Measurements from ENCODE around the gene SLC9A8. TPM values are rescaled to one million over a fixed set of nuclear protein-coding genes. Genes with fewer than 3 reads are reported as not detected.

Gene SLC9A8
- total RNA-seq, 2 experiments from 2014 or later = 22.0 to 30.3 TPM

- Histone ChIP-seq H3K4me3 (ENCODE audit: low read depth, low read length, poor library complexity, severe bottlenecking) (no peak overlapping the region), H3K9me3 (ENCODE audit: low read length) (no peaks in the 10 kb centered on the region), H4K20me1 (ENCODE audit: insufficient read depth, low read length) (no peaks in the 10 kb centered on the region), H3K4me2 (ENCODE audit: low read length) (no peak overlapping the region), H3K36me3 (ENCODE audit: insufficient read depth, low read length) (no peaks in the 10 kb centered on the region), H3K9me2 (ENCODE audit: insufficient read depth, low read length) (no peaks in the 10 kb centered on the region), H2AFZ (ENCODE audit: low read length) (no peak overlapping the region), H3K4me1 (ENCODE audit: insufficient read depth, low read length, poor library complexity, severe bottlenecking) (peaks cover 23% of the 10 kb centered on the region), H3K79me2 (ENCODE audit: insufficient read depth, low read depth, low read length) (no peaks in the 10 kb centered on the region), H3K27ac (ENCODE audit: low read depth, low read length, poor library complexity, severe bottlenecking) (no peak overlapping the region)
- no peak for TF ChIP-seq CTCF (conservative IDR thresholded peaks at IDR 0.05; ENCODE audit: low read length)
- no peak for TF ChIP-seq EZH2phosphoT487 (IDR thresholded peaks at IDR 0.05; ENCODE audit: borderline replicate concordance, low read depth, low read length)
- CTCF ChIA-PET (ENCODE audit: unreplicated experiment) = no interaction called here
- DNase-seq (ENCODE audit: low spot score) = no peak
- POLR2A ChIA-PET = no interaction called here
- no TSS peak for BruUV-seq (replicated peaks)
- intact Hi-C loops (cut with micrococcal nuclease; ENCODE audit: unreplicated experiment) = no loop called here
Observed at GRCh38 chr20:49791165-49791564, 21.5 kb upstream of the SLC9A8 start.

GRCh38 chr20:49792006-49792405 is 20.6 kb upstream of the SLC9A8 start:
- H3K4me1 ChIP-seq (ENCODE audit: insufficient read depth, low read length, poor library complexity, severe bottlenecking) = peaks cover 15% of the 10 kb centered on the region
- BruUV-seq (replicated peaks) = no TSS peak
- H3K9me3 ChIP-seq (ENCODE audit: low read length) = no peaks in the 10 kb centered on the region
- no peaks in the 10 kb centered on the region for H4K20me1 ChIP-seq (ENCODE audit: insufficient read depth, low read length)
- no peak overlapping the region for H2AFZ ChIP-seq (ENCODE audit: low read length)
- TF ChIP-seq CTCF (conservative IDR thresholded peaks at IDR 0.05; ENCODE audit: low read length) (no peak), EZH2phosphoT487 (IDR thresholded peaks at IDR 0.05; ENCODE audit: borderline replicate concordance, low read depth, low read length) (no peak)
- H3K4me2 ChIP-seq (ENCODE audit: low read length) = no peak overlapping the region
- H3K27ac ChIP-seq (ENCODE audit: low read depth, low read length, poor library complexity, severe bottlenecking) = no peak overlapping the region
- DNase-seq (ENCODE audit: low spot score) = no peak
- H3K79me2 ChIP-seq (ENCODE audit: insufficient read depth, low read depth, low read length) = no peaks in the 10 kb centered on the region
- H3K9me2 ChIP-seq (ENCODE audit: insufficient read depth, low read length) = no peaks in the 10 kb centered on the region
- no peak overlapping the region for H3K4me3 ChIP-seq (ENCODE audit: low read depth, low read length, poor library complexity, severe bottlenecking)
- POLR2A ChIA-PET = no interaction called here
- H3K36me3 ChIP-seq (ENCODE audit: insufficient read depth, low read length) = no peaks in the 10 kb centered on the region
- intact Hi-C loops (cut with micrococcal nuclease; ENCODE audit: unreplicated experiment) = no loop called here
- CTCF ChIA-PET (ENCODE audit: unreplicated experiment) = no interaction called here

GRCh38 chr20:49792611-49793010 is 20.0 kb upstream of the SLC9A8 start:
- Histone ChIP-seq H3K79me2 (ENCODE audit: insufficient read depth, low read depth, low read length) (no peaks in the 10 kb centered on the region), H3K27ac (ENCODE audit: low read depth, low read length, poor library complexity, severe bottlenecking) (no peak overlapping the region), H3K4me2 (ENCODE audit: low read length) (no peak overlapping the region), H3K4me3 (ENCODE audit: low read depth, low read length, poor library complexity, severe bottlenecking) (no peak overlapping the region), H3K4me1 (ENCODE audit: insufficient read depth, low read length, poor library complexity, severe bottlenecking) (peaks cover 13% of the 10 kb centered on the region), H2AFZ (ENCODE audit: low read length) (no peak overlapping the region), H3K9me2 (ENCODE audit: insufficient read depth, low read length) (no peaks in the 10 kb centered on the region), H3K36me3 (ENCODE audit: insufficient read depth, low read length) (no peaks in the 10 kb centered on the region), H3K9me3 (ENCODE audit: low read length) (no peaks in the 10 kb centered on the region), H4K20me1 (ENCODE audit: insufficient read depth, low read length) (no peaks in the 10 kb centered on the region)
- intact Hi-C loops (cut with micrococcal nuclease; ENCODE audit: unreplicated experiment) = no loop called here
- no TSS peak for BruUV-seq (replicated peaks)
- no peak for TF ChIP-seq EZH2phosphoT487 (IDR thresholded peaks at IDR 0.05; ENCODE audit: borderline replicate concordance, low read depth, low read length)
- no peak for TF ChIP-seq CTCF (conservative IDR thresholded peaks at IDR 0.05; ENCODE audit: low read length)
- DNase-seq (ENCODE audit: low spot score) = no peak
- ChIA-PET CTCF (ENCODE audit: unreplicated experiment) (no interaction called here), POLR2A (no interaction called here)

Measured in OCI-LY7 (cell line).